Raji (cell line): ENCODE measurements around the gene CUX1.

ENCODE experiments used
- POLR2A ChIP-seq: IDR thresholded peaks from 2 replicates; pipeline ENCODE4 v1.6.1; 2011; ENCODE audit warnings: low read depth, low read length, control low read depth; ENCODE audit not compliant: insufficient read depth

CUX1 gene

DNA sequence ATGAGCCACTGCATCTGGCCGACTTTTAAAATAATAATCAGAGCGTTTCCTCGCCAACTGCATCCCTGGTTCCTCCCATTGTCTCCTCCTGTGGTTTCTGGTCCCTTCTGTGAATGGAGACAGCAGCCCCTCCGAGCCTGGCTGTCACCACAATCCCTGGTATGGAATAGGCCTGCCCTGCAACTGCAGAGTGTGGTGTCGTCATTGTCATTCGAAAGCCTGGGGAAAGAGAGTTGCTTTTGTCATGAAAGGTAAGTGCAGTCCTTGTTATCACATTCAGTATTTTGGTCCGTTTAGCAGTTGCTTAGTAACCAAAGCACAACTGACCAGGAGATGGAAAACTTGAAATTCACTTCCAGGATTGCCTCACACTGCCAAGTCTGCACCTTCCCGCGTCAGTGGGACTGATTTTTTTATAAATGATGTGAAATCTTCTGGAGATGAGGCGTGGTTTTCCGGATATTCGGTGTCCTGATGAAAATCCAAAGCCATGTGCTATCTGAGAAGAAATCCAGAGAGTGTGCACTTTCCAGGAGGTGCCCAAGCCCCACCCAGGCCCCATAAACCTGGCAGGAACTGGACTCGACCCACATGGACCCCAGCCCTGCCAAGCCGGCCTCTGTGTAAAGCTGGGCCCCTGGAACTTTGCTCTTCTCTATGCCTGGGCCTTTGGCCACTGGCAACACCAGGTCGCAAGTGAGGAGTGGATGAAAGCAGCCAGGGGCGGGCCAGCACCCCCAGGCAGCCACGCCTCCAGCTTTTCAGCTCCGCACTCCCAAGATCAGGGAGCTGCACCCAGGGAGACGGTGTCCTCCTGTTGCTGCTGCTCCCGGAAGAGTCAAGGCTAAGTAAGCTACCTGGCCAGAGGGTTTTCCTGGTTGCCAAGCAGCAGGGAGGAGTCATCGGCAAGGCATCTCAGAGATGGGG lies 335.5 kb downstream of the CUX1 start:
- TF ChIP-seq POLR2A: no peak

DNA sequence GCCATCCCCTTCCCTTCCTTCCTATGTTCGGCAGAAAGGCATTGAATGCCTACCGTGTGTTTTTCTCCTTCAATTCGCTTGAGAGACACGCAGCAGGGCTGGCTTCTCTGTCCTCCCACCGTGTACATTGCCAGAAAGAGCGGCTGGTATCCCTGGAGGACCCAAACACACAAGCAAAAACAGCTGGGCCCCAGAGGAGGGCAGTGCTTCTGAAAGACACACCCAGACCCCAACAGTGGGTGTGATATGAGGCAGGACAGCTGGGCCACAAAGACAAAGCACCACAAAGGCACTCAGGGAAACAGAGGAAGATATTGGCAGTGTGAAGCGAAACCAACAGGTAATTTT lies 336.1 kb downstream of the CUX1 start:
- no peak for TF ChIP-seq POLR2A

DNA sequence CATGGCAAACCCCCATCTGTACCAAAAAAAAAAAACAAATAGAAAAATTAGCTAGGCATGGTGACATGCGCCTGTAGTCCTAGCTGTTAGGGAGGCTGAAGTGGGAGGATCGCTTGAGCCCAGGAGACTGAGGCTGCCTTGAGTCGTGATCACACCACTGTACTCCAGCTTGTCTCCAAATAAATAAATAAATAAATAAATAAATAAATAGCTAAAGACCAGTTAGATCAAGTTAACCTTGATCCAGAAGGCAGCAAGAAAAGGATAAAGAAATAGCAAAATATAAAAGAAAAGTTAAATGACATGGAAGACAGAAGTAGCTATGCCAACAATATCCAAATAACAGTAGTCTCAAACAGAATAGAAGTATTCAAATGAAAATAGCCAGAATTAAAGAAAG lies 337.0 kb downstream of the CUX1 start:
- no peak for TF ChIP-seq POLR2A

DNA sequence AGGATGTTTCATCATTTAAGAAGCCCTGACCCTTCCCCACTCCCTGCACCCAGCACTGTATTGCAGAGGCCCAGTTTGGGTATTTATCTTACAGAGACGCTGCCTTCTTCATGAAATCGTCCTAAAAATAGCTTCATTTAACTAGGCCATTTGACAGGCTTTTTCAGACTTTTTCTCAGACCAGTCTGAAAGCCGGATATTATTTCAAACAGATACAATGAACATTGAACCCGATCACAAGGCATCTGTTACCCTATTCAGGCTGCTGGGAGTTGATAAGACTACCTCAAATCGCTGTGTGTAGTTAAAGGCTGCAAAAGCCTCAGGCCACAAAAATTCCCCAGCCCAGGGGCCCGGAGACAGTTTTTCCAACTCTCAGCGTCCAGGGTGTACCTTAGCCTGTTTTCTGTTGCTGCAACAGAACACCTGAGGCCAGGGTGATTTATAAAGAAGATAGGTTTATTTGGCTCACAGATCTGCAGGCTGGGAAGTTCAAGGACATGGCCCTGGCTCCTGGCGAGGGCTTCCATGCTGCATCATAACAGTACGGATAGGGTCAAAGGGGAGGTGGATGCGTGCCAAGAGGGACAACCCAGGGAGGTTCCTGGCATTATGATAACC lies 338.5 kb downstream of the CUX1 start:
- no peak for TF ChIP-seq POLR2A

DNA sequence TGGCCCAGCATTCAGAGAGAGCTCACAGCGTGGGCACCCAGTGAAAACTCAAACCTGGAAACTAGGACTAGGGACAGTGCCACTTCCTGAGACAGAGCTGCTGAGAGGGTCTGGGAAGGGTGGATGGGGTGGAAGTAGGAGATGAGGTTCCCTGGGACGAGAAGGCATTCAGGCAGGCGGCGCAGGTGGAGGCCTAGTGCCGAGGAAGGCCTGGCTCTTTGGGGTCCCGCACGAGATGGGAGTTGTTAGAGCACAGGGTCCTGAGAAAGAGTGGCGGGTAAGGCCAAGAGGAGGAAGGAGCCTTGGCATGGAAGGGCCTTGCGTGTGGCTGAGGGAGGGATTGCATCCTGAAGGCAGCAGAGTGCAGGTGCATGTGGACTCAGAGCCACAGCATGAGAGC lies 339.4 kb downstream of the CUX1 start:
- TF ChIP-seq POLR2A: no peak

DNA sequence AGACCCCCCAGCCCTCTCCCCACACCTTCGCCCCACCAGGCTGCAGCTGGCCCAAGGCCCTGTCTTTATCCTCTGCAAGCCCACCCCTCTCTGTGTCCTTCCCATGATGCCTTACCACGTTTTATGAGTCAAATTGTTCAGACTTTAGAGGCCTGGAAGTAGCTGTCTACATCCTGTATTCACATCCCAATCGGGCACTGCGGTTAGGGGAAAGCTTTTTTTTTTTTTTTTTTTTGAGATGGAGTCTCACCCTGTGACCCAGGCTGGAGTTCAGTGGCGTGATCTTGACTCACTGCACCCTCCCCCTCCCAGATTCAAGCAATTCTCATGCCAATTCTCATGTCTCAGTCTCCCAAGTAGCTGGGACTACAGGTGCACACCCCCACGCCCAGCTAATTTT lies 347.7 kb downstream of the CUX1 start:
- TF ChIP-seq POLR2A: no peak

DNA sequence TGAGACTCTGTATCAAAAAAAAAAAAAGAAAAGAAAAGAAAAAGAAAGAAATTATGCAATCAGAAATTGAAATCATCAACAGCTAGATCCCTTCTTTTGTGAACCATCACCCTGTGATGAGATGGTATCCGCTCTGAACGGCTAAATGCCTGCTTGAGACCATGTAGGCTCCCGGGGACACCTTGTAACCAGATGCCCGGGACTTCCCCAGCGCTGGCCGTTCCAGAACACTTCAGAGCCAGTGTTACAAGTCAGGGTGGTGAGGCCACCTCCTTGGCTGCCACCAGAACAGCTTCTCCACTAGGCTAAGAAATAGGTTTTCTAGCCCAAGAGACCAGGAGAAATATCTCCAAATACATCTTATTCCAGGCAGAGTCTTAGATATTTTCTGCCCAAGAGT lies 349.8 kb downstream of the CUX1 start:
- no peak for TF ChIP-seq POLR2A

DNA sequence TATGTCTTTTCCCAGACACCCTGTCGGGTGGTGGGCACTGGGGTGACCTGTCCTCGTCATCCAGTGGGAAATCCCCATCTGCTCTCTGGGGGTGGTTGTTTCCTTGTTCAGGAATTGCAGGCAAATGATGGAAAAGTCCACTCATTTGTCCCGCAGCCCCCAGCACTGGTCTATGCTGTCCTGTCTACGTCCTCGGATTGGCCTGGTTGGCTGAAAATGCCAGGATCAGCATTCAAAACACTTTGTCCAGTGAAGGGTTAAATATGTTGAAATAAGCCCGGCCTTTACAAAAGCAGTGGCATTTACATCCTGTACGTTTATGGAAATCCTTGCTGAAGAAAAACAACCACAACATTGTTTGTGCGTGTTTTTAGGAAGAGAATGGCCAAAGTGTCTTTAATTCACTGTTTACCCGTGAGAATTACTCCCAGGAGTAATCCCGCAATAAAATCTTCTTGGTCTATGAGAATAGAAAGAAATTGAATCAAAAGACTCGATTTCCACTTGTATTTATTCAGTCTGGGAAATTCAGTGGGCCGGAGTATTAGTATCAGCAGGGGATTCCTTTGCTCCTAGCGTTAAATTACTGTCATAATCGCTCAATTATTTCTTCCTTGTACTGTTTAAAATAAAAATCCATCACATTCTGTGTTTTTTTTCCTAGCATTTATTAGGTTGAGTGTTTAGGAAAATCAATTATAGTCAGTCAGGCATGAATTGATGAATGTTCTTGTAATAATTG lies 352.4 kb downstream of the CUX1 start:
- no peak for TF ChIP-seq POLR2A

DNA sequence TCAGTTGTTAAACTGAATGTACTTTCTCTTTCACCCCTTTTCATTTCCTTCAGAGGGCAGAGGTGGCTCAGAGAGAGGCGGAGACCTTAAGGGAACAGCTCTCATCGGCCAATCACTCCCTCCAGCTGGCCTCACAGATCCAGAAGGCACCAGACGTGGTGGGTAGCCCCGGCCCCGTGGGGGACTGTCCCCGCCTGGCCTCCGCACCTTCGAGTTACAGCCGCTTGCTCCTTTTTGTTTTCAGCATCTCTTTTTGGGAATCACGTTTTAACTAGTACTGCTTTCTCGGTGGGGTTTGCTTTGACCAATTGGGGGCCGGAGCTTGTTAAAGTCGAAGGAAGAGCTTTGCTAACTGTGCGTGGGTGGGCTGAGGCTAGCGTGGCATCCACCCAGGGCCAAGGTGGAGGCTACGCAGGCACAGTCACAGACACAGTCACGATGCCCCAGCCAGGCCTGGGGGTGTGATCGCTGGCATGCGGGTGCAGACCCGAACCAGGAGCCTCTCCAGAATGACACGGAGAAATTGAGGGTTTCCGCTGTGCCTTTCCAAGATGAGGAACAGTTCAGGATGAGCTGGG lies 353.1 kb downstream of the CUX1 start:
- no peak for TF ChIP-seq POLR2A

DNA sequence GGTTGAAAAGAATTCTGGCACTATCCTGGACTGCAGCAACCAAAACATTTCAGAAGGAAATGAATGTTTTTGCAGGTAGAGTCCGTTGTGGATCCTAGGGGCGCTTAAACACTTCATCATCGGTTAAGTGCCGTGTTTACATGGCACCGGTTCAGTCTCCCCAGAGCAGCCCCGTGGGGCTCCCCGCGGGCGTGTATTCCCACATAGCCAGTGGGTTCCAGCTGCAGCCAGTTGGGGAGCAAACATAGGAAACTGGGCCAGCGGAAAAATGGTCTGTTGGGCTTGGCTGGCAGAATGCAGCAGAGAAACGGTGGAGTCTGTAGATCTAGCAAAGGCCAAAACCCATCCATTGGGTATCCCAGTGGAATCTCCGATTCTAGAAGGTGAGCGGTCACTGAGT lies 356.2 kb downstream of the CUX1 start:
- TF ChIP-seq POLR2A: no peak

DNA sequence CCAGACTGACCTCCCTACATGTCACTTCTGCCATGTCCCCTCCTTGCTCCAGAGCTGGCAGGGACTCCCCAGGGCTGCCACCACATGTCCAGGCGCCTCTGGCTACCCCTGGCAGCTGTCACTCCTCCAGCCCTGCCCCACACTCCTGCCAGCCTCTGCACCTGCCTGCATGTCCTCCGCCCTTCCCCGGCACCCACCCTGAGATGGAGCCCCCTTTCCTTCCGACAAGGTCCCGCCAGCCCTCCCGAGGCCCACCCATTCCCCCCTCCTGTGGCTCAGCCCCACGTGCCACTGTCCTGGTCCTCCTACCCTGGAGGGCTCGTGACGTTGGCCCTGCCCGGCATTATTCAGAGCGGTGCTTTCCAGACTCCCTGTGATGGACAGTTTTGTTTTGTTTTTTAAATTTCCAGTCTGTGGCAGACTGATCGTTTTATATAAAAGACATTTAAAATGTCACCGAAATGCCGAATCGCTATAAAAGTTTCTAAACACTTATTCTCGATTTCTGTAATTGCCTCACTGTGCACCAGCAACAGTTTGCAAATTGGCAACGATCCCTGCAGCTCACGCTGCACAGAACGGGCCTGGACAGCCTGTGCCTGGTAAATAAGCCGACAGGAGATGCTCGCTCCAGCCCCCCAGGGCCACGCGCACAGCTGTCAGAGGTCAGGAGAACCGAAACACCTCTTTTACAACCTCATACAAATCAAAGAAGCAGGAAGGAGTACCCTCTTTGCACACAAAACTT lies 358.2 kb downstream of the CUX1 start:
- TF ChIP-seq POLR2A: no peak

DNA sequence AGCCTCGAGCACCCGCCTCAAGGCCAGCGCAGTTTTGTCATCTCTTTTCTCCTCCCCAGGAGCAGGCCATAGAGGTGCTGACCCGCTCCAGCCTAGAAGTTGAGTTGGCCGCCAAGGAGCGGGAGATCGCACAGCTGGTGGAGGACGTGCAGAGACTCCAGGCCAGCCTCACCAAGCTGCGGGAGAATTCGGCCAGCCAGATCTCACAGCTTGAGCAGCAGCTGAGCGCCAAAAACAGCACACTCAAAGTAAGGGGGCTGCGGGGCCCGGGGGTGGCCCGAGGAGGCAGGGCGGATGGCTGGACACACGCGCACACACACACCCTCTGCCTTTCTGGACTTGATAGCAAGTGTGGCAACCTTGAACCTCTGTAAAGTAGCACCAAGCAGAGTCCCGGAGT lies 361.0 kb downstream of the CUX1 start:
- no peak for TF ChIP-seq POLR2A

DNA sequence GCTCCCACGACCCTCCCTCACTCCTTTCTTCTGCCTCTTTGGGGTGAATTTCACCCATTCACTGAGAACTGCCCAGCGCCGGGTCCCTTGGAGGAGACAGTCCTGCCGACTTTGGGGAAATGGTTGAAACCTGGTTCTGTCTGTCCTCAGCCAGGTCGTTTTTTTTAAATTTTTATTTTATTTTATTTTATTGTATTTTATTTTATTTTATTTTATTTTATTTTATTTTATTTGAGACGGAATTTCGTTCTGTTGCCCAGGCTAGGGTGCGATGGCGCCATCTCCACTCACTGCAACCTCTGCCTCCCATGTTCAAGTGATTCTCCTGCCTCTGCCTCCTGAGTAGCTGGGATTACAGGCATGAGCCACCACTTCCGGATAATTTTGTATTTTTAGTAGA lies 363.3 kb downstream of the CUX1 start:
- no peak for TF ChIP-seq POLR2A

DNA sequence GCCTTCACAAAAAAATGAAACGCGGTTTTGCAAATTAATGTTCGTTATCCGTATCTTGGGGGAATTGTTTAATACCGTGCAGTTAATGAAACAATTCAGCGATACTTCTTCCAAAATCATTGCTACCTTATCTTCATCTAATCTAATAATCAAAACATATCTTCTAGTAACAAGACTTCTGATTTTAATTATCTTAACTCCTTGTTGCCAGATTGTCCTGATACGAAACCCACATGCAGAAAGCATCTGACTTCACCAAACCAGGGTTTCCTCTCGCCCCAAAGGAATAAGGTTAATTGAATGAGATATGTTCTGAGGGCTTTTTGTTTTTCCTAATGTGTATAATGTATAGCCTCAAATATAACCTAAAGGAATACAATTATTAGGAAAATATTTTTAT lies 364.1 kb downstream of the CUX1 start:
- no peak for TF ChIP-seq POLR2A

DNA sequence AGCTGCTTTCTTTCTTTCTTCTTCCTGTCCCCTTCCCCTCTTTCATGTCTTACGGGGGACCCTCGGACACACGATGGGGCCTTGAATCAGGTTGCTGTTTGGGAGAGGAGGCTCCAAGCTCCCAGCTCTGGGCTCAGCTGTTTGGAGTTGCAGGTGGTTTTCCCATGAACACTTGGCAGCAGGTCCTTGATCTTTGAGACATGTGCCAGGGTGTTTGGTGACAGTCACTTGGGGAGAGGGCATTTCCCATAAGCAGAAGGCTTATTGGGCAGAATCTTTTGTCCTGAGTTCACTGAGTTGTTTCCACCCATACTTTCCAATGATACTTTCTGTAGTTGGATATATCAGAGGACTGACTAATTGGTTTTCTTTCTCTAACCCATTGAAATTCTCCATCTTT lies 364.6 kb downstream of the CUX1 start:
- TF ChIP-seq POLR2A: no peak

DNA sequence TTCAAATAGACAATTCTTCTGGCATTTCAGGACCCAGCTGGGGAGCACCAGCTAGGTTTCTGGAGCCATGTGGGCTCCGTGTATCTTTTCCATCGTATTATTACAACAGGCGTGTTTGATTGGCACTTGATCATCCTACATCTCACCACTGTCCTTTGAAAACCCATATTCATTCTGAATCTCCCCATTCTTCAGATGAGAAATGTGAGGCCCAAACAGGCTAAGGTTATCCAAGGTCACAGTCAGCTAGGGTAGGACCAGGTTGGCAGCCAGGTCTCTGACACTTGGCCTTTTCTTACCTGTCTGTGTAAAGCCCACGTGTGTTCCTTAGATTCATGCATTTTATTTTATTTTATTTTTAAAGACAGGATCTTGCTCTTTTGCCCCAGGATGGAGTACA lies 366.9 kb downstream of the CUX1 start:
- no peak for TF ChIP-seq POLR2A

DNA sequence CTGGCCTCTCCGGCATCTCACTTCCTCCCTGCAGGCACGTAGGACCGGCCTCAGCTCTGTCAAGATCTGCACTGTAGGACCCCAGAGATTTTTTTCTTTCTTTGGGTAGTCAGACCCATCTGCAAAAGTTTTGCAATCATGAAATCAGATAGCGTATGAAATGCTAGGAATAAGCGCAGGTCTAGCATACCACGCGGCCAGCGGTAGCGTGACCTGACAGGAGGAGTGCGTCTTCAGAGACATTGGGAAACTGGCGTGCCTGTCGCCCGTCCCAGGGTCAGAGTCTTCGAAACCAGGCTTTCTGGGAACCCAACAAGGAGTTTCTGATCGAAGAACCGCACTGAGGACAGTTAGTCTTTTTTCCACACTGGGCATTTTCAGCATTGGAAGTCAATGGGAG lies 368.4 kb downstream of the CUX1 start:
- TF ChIP-seq POLR2A: no peak
